Trophoblast cell (in vitro differentiated cells and primary cell): ENCODE results near the gene A1CF.
"Not testable (repeated sequence)": the region's sequence is repeated elsewhere in the genome, so short reads cannot be mapped to it uniquely, and the experiment has no call there.

ENCODE experiments used
- DNase-seq, 2 donors: peaks; one replicate each; pipeline ENCODE4 v3.0.0-alpha.2; 2016
- H2AFZ ChIP-seq: 2 replicates; pipeline ENCODE4 v1.6.1; 2013; ENCODE audit warnings: low read length, moderate library complexity, mild to moderate bottlenecking; ENCODE audit not compliant: insufficient read depth, poor library complexity
- H2AK5ac ChIP-seq: 2 replicates; pipeline ENCODE4 v1.6.1; 2013; ENCODE audit warnings: mild to moderate bottlenecking, low read length
- H2BK120ac ChIP-seq: 2 replicates; pipeline ENCODE4 v1.6.1; 2013; ENCODE audit warnings: low read length, mild to moderate bottlenecking, moderate library complexity; ENCODE audit not compliant: insufficient read depth, poor library complexity
- H2BK12ac ChIP-seq: 2 replicates; pipeline ENCODE4 v1.6.1; 2013; ENCODE audit warnings: mild to moderate bottlenecking, low read length, moderate library complexity
- H2BK5ac ChIP-seq: 2 replicates; pipeline ENCODE4 v1.6.1; 2013; ENCODE audit warnings: low read length, low read depth, moderate library complexity, mild to moderate bottlenecking; ENCODE audit not compliant: poor library complexity
- H3K14ac ChIP-seq: 2 replicates; pipeline ENCODE4 v1.6.1; 2013; ENCODE audit warnings: mild to moderate bottlenecking, low read length
- H3K18ac ChIP-seq: 2 replicates; pipeline ENCODE4 v1.6.1; 2013; ENCODE audit warnings: mild to moderate bottlenecking, low read length
- H3K23ac ChIP-seq: 2 replicates; pipeline ENCODE4 v1.6.1; 2013; ENCODE audit warnings: low read length
- H3K27ac ChIP-seq: 2 replicates; pipeline ENCODE4 v1.5.1; 2013; ENCODE audit warnings: low read depth, mild to moderate bottlenecking, inconsistent platforms, low read length, moderate library complexity
- H3K27me3 ChIP-seq: 2 replicates; pipeline ENCODE4 v1.6.1; 2013; ENCODE audit warnings: inconsistent platforms, mild to moderate bottlenecking, low read length, moderate library complexity; ENCODE audit not compliant: insufficient read depth
- H3K36me3 ChIP-seq, 2 experiments: 1 replicate in 1 of 2; 2 replicates in 1 of 2; pipeline ENCODE4 v1.6.1; 2013; ENCODE audit warnings: low read length in 2 of 2, mild to moderate bottlenecking in 2 of 2, moderate library complexity in 1 of 2; ENCODE audit not compliant: insufficient read depth in 2 of 2, control insufficient read depth in 1 of 2
- H3K4ac ChIP-seq: 2 replicates; pipeline ENCODE4 v1.6.1; 2013; ENCODE audit warnings: low read depth, mild to moderate bottlenecking, low read length, moderate library complexity
- H3K4me1 ChIP-seq, 2 experiments: 1 replicate in 1 of 2; 2 replicates in 1 of 2; pipeline ENCODE4 v1.6.1; 2013; ENCODE audit warnings: low read length in 2 of 2, mild to moderate bottlenecking in 2 of 2, moderate library complexity in 1 of 2; ENCODE audit not compliant: insufficient read depth in 2 of 2, control insufficient read depth in 1 of 2
- H3K4me2 ChIP-seq: 2 replicates; pipeline ENCODE4 v1.6.1; 2013; ENCODE audit warnings: inconsistent platforms, mild to moderate bottlenecking, low read length, moderate library complexity
- H3K4me3 ChIP-seq: 2 replicates; pipeline ENCODE4 v1.5.1; 2013; ENCODE audit warnings: mild to moderate bottlenecking, low read depth, low read length, inconsistent platforms
- H3K79me1 ChIP-seq: one replicate; pipeline ENCODE4 v1.6.1; 2013; ENCODE audit warnings: low read length
- H3K79me2 ChIP-seq: 2 replicates; pipeline ENCODE4 v1.6.1; 2013; ENCODE audit warnings: low read length, mild to moderate bottlenecking; ENCODE audit not compliant: control insufficient read depth, insufficient read depth, poor library complexity
- H3K9ac ChIP-seq: 2 replicates; pipeline ENCODE4 v1.6.1; 2013; ENCODE audit warnings: mild to moderate bottlenecking, low read length
- H3K9me3 ChIP-seq: 2 replicates; pipeline ENCODE4 v1.6.1; 2013; ENCODE audit warnings: low read depth, mild to moderate bottlenecking, control low read depth, inconsistent platforms, low read length; ENCODE audit not compliant: insufficient read depth
- H4K12ac ChIP-seq: 2 replicates; pipeline ENCODE4 v1.6.1; 2013; ENCODE audit warnings: low read depth, mild to moderate bottlenecking, low read length, moderate library complexity
- H4K8ac ChIP-seq: 2 replicates; pipeline ENCODE4 v1.6.1; 2013; ENCODE audit warnings: low read depth, mild to moderate bottlenecking, low read length, moderate library complexity
- H4K91ac ChIP-seq: one replicate; pipeline ENCODE4 v1.6.1; 2013; ENCODE audit warnings: low read depth, mild to moderate bottlenecking, low read length, moderate library complexity
- WGBS: extraction: QIAGEN DNeasy Blood & Tissue Kit; methylation state at CpG from one replicate; pipeline ENCODE4 v1.1.7; 2013; ENCODE audit warnings: missing lambda C conversion rate; ENCODE audit not compliant: insufficient read length, insufficient coverage; ENCODE audit errors: extremely low coverage; 5-methylcytosine and 5-hydroxymethylcytosine counted together

A1CF gene

DNA sequence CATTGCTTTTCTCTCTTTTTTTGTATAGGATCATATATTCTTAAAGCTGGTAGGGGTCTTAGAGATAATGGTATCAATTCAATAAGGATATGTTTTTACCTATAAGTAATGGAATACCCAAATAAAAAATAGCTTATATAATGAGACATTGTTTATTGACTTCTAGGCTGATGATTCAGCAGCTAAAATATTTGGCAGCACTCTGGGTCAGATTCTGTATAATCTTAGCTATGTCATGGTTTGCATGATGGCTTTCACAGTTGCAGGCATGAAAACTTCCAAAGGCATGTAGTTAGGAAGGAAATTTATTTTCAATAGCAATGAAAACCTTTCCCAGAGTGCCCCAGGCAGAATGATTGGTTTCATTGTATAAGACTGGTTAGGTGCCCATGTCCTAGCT is 32.1 kb upstream of the A1CF start:
- Histone ChIP-seq H4K12ac (no peak overlapping the region), H2AFZ (no peak overlapping the region), H2BK5ac (no peak overlapping the region), H3K79me2 (no peaks in the 10 kb centered on the region), H2BK120ac (no peak overlapping the region), H2BK12ac (no peak overlapping the region), H3K9me3 (no peaks in the 10 kb centered on the region), H2AK5ac (no peak overlapping the region), H3K27ac (no peak overlapping the region), H3K18ac (no peak overlapping the region), H3K4me1 (no peaks in the 10 kb centered on the region), H3K14ac (no peak overlapping the region), H4K91ac (no peak overlapping the region), H3K4me3 (no peak overlapping the region), H3K4me2 (no peak overlapping the region), H3K23ac (no peak overlapping the region), H3K36me3 (no peaks in the 10 kb centered on the region), H3K9ac (no peak overlapping the region), H3K79me1 (no peaks in the 10 kb centered on the region), H3K4ac (no peak overlapping the region), H3K27me3 (no peaks in the 10 kb centered on the region), H4K8ac (no peak overlapping the region)
- DNase-seq, result peak in 1 of 2 donors; percentile 4

DNA sequence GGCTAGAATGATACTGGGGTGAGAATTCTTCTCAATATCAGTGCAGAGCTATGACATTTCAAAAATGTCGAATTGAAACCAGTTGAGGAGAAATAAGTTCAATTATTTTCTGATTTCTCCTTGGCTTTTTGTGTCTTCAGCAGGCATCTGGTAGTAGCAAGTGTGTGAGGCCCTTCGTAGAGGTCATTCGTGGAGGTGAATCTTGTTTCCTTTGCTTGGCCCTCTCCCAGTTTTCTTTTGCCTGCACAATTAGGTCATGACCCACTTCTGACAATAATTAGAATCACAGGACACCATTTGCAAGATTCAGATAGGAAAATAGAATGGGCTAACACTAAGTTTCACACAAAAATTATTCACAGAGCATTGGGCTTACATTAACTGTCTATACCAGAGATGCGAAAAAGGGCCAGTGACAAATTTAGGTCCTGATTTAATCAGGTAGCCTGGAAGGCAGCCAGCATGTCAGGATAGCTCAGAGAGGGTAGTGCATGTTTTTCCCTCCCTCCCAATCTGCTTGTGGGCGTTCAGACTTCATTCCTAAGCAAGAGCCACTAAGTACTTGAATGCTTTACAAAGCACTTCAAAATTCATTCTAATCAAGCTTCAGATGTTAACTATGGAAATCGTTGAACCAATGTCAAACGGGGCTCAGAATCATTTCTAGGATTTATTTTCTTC is 24.0 kb upstream of the A1CF start:
- no peak overlapping the region for H4K91ac ChIP-seq
- no peak overlapping the region for H4K12ac ChIP-seq
- H4K8ac ChIP-seq, result no peak overlapping the region
- H3K79me1 ChIP-seq, result no peaks in the 10 kb centered on the region
- H3K18ac ChIP-seq, result no peak overlapping the region
- H3K79me2 ChIP-seq, result no peaks in the 10 kb centered on the region
- no peak overlapping the region for H3K9ac ChIP-seq
- H3K4ac ChIP-seq, result no peak overlapping the region
- H3K4me1 ChIP-seq, result no peaks in the 10 kb centered on the region
- no peaks in the 10 kb centered on the region for H3K9me3 ChIP-seq
- H2BK12ac ChIP-seq, result no peak overlapping the region
- WGBS, result no CpG with 5 or more reads among the region's 7 CpGs
- no peak overlapping the region for H2AK5ac ChIP-seq
- no peak overlapping the region for H2AFZ ChIP-seq
- no peak for DNase-seq
- H3K4me3 ChIP-seq, result no peak overlapping the region
- H3K27me3 ChIP-seq, result no peaks in the 10 kb centered on the region
- H2BK120ac ChIP-seq, result no peak overlapping the region
- no peak overlapping the region for H3K23ac ChIP-seq
- H3K14ac ChIP-seq, result no peak overlapping the region
- H2BK5ac ChIP-seq, result no peak overlapping the region
- H3K27ac ChIP-seq, result no peak overlapping the region
- H3K4me2 ChIP-seq, result no peak overlapping the region
- no peaks in the 10 kb centered on the region for H3K36me3 ChIP-seq

DNA sequence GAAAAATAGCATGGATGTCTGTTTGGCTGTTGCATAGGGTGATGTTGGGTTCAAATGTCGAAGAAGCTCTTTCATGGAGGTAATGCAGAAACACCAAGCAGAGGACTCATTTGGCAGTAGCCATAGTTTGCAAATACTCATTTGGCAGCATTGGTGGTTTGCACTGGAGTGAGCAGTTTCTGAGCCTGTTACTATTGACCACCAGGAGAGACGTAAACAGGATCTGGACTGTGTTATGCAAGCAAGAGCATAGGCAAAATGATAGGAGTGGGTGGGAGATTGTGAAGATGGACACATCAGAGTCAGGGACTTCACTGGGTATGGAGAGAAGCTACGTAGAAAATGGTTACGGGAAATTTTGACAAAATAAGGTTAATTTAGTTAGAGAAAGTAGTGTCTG is 22.9 kb upstream of the A1CF start:
- no peak overlapping the region for H2AK5ac ChIP-seq
- H3K14ac ChIP-seq, result no peak overlapping the region
- no peaks in the 10 kb centered on the region for H3K4me1 ChIP-seq
- no peak overlapping the region for H2BK5ac ChIP-seq
- no peaks in the 10 kb centered on the region for H3K79me2 ChIP-seq
- no peaks in the 10 kb centered on the region for H3K9me3 ChIP-seq
- H3K18ac ChIP-seq, result no peak overlapping the region
- no peak overlapping the region for H3K9ac ChIP-seq
- H4K8ac ChIP-seq, result no peak overlapping the region
- no peak overlapping the region for H3K23ac ChIP-seq
- H3K4ac ChIP-seq, result no peak overlapping the region
- no peak overlapping the region for H4K12ac ChIP-seq
- no peaks in the 10 kb centered on the region for H3K79me1 ChIP-seq
- no peaks in the 10 kb centered on the region for H3K27me3 ChIP-seq
- H4K91ac ChIP-seq, result no peak overlapping the region
- no peak overlapping the region for H3K4me3 ChIP-seq
- DNase-seq, result no peak
- H3K36me3 ChIP-seq, result no peaks in the 10 kb centered on the region
- no peak overlapping the region for H3K4me2 ChIP-seq
- 100% methylated on average over 1 of the region's 4 CpGs for WGBS
- H2AFZ ChIP-seq, result no peak overlapping the region
- H2BK12ac ChIP-seq, result no peak overlapping the region
- H3K27ac ChIP-seq, result no peak overlapping the region
- H2BK120ac ChIP-seq, result no peak overlapping the region

DNA sequence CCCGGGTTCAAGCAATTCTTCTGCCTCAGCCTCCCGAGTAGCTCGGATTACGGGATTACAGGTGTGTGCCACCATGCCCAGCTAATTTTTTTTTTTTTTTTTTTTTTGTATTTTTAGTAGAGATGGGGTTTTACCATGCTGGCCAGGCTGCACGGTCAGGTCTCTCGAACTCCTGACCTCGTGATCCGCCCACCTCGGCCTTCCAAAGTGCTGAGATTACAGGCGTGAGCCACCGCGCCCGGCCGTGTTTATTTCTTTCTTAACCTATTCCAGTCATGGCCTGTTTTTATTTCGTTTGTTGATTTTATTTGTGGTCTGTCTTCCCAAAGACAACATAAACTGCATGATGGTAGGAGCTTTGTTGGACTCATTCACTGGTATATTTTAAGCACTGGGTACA is 20.4 kb upstream of the A1CF start:
- H3K27me3 ChIP-seq, H3K4me2 ChIP-seq, H2BK120ac ChIP-seq, H4K8ac ChIP-seq, H2BK5ac ChIP-seq, H2AK5ac ChIP-seq, H4K12ac ChIP-seq, H3K18ac ChIP-seq, H3K36me3 ChIP-seq, H3K14ac ChIP-seq, H3K9me3 ChIP-seq, H2AFZ ChIP-seq, H3K4me1 ChIP-seq, DNase-seq, H3K4me3 ChIP-seq, H3K4ac ChIP-seq, H2BK12ac ChIP-seq, H3K79me2 ChIP-seq, H3K27ac ChIP-seq, H4K91ac ChIP-seq, H3K79me1 ChIP-seq, H3K9ac ChIP-seq, H3K23ac ChIP-seq: not testable (repeated sequence)
- no CpG with 5 or more reads among the region's 15 CpGs for WGBS
